Esophagus muscularis mucosa (tissue), 2 donors: ENCODE results near the gene TMEM229B.

Experiments
- POLR2A ChIP-seq: fragments of 450-650 bp; IDR thresholded peaks from one replicate; pipeline ENCODE4 v1.6.1; 2017; ENCODE audit warnings: antibody characterized with exemption, moderate library complexity, mild to moderate bottlenecking, low read depth
- POLR2AphosphoS5 ChIP-seq, 2 donors: sonication (generic); formaldehyde crosslinking; IDR thresholded peaks; one replicate each; pipeline ENCODE4 v1.6.1; 2017; ENCODE audit warnings: antibody characterized with exemption in 2 of 2

GRCh38 chr14:67485501-67486095 lies 2.9 kb downstream of the TMEM229B start:
- no peak for TF ChIP-seq POLR2A
- no peak for TF ChIP-seq POLR2AphosphoS5 (IDR thresholded peaks at IDR 0.05)
